DND-41 (cell line): ENCODE measurements around the gene ZMIZ1.

Experiments used
- ATAC-seq: fragments of 200-7000 bp; cut with Tn5 transposase; 3 replicates; pipeline ENCODE4 v1.9.1; 2021; ENCODE audit warnings: low read depth; ENCODE audit not compliant: insufficient read depth
- DNase-seq: peaks from one replicate; pipeline ENCODE4 v3.0.0-alpha.2; 2020
- H2AFZ ChIP-seq: 2 replicates; pipeline ENCODE4 v1.6.0; 2012; ENCODE audit warnings: low read depth, low read length
- H3K27ac ChIP-seq: 2 replicates; pipeline ENCODE4 v1.5.1; 2012; ENCODE audit warnings: low read length, inconsistent platforms
- H3K27me3 ChIP-seq: fragments of 200-600 bp; sonication (generic); 2 replicates; pipeline ENCODE4 v1.6.0; 2012; ENCODE audit warnings: low read length, mild to moderate bottlenecking, inconsistent platforms; ENCODE audit not compliant: insufficient read depth, poor library complexity
- H3K36me3 ChIP-seq: 2 replicates; pipeline ENCODE4 v1.5.1; 2012; ENCODE audit warnings: low read length, inconsistent platforms; ENCODE audit not compliant: insufficient read depth
- H3K4me1 ChIP-seq: 2 replicates; pipeline ENCODE4 v1.5.1; 2012; ENCODE audit warnings: mild to moderate bottlenecking, low read length; ENCODE audit not compliant: insufficient read depth
- H3K4me2 ChIP-seq: 2 replicates; pipeline ENCODE4 v1.6.0; 2012; ENCODE audit warnings: mild to moderate bottlenecking, moderate library complexity, low read length, inconsistent platforms; ENCODE audit not compliant: insufficient read depth
- H3K4me3 ChIP-seq, 2 experiments: fragments of 200-600 bp in 1 of 2; shearing (Covaris generic) in 1 of 2; 2 replicates each; pipeline ENCODE4 v1.5.1; 2012 to 2016; ENCODE audit warnings: inconsistent platforms in 2 of 2, low read length in 2 of 2, mild to moderate bottlenecking in 2 of 2, low read depth in 1 of 2, moderate library complexity in 1 of 2
- H3K79me2 ChIP-seq: 2 replicates; pipeline ENCODE4 v1.6.0; 2012; ENCODE audit warnings: low read length, inconsistent platforms; ENCODE audit not compliant: insufficient read depth
- H3K9ac ChIP-seq: 2 replicates; pipeline ENCODE4 v1.6.0; 2012; ENCODE audit warnings: low read depth, mild to moderate bottlenecking, inconsistent platforms, low read length, moderate library complexity
- H3K9me3 ChIP-seq: 2 replicates; pipeline ENCODE4 v1.5.1; 2012; ENCODE audit warnings: low read length, moderate library complexity, mild to moderate bottlenecking, inconsistent platforms; ENCODE audit not compliant: insufficient read depth, severe bottlenecking
- H4K20me1 ChIP-seq: 2 replicates; pipeline ENCODE4 v1.6.0; 2012; ENCODE audit warnings: low read length; ENCODE audit not compliant: insufficient read depth
- CTCF ChIP-seq: IDR thresholded peaks from 2 replicates; pipeline ENCODE4 v1.5.1; 2012; ENCODE audit warnings: borderline replicate concordance, low read length, moderate library complexity, mild to moderate bottlenecking; ENCODE audit not compliant: poor library complexity, severe bottlenecking; ENCODE audit errors: extremely low read depth
- EZH2 ChIP-seq: IDR thresholded peaks from 3 replicates; pipeline ENCODE4 v1.6.1; 2012; ENCODE audit warnings: borderline replicate concordance, low read depth, mild to moderate bottlenecking, moderate library complexity, low read length, inconsistent platforms; ENCODE audit not compliant: severe bottlenecking

ZMIZ1 gene

DNA sequence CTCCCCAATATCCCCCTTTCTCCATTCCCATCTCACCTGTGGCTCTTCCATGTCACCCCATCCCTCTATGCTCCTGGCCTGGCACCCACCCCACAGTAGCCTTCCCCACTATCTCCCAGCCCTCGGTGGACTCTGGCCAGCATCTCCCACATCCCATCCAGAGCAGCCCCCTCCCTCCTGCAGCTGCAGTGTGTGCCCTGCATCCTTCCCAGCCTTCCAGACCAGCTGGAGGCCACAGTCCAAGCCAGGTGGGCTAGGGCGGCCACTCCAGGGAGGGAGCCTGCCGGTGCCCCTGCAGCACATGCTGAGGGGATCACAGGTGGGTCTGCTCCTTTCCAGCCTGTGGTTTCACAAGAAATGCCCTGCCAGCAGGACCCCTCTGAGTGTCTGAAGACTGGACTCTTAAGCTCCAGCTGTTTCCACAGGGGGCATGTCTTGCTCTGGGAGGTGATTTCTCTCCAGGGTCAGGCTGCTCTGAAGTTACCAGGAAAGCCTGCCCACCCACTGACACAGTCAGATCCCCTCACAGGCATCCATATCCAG, 187.6 kb downstream of the ZMIZ1 start:
- Histone ChIP-seq H3K4me2 (no peak overlapping the region), H3K79me2 (no peaks in the 10 kb centered on the region), H2AFZ (no peak overlapping the region), H3K36me3 (peaks cover 8% of the 10 kb centered on the region), H3K4me3 (no peak overlapping the region), H3K27me3 (no peaks in the 10 kb centered on the region), H4K20me1 (peaks cover 70% of the 10 kb centered on the region), H3K9me3 (no peaks in the 10 kb centered on the region), H3K27ac (no peak overlapping the region), H3K9ac (no peak overlapping the region), H3K4me1 (no peaks in the 10 kb centered on the region)
- TF ChIP-seq EZH2 (no peak), CTCF (no peak)
- no peak for DNase-seq
- no peak for ATAC-seq

- H3K9me3 ChIP-seq = no peaks in the 10 kb centered on the region
- DNase-seq (no peak), ATAC-seq (no peak)
- peaks cover 8% of the 10 kb centered on the region for H3K36me3 ChIP-seq
- H3K9ac ChIP-seq = no peak overlapping the region
- H3K4me1 ChIP-seq = no peaks in the 10 kb centered on the region
- no peak for TF ChIP-seq CTCF
- no peak for TF ChIP-seq EZH2
- peaks cover 66% of the 10 kb centered on the region for H4K20me1 ChIP-seq
- H3K27ac ChIP-seq = no peak overlapping the region
- no peak overlapping the region for H3K4me3 ChIP-seq
- H3K4me2 ChIP-seq = no peak overlapping the region
- H3K27me3 ChIP-seq = no peaks in the 10 kb centered on the region
- no peak overlapping the region for H2AFZ ChIP-seq
- no peaks in the 10 kb centered on the region for H3K79me2 ChIP-seq
Observed at GRCh38 chr10:79258894-79259293, 190.1 kb downstream of the ZMIZ1 start.

DNA sequence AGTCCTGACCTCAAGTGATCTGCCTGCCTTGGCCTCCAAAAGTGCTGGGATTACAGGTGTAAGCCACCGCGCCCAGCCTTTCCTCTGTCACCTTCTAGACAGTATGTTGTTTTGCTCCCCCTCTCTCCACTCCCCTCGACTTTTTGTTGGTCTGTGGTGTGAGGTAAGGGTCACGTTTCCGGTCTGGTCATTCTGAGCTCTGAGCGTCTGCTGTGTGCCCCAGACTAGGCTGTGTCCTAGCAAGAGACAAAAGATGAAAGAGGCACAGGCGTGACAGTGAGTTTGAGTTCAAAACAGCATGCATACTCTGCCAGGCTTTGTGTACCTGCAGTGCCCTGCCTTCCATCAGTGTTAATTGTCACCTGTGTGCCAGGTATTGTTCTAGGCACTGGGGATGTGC, 191.1 kb downstream of the ZMIZ1 start:
- no peaks in the 10 kb centered on the region for H3K27me3 ChIP-seq
- no peak overlapping the region for H3K27ac ChIP-seq
- no peak overlapping the region for H2AFZ ChIP-seq
- peaks cover 63% of the 10 kb centered on the region for H4K20me1 ChIP-seq
- H3K4me3 ChIP-seq = no peak overlapping the region
- no peaks in the 10 kb centered on the region for H3K79me2 ChIP-seq
- TF ChIP-seq CTCF (no peak), EZH2 (no peak)
- DNase-seq (no peak), ATAC-seq (no peak)
- H3K4me2 ChIP-seq = no peak overlapping the region
- H3K4me1 ChIP-seq = no peaks in the 10 kb centered on the region
- H3K9ac ChIP-seq = no peak overlapping the region
- H3K9me3 ChIP-seq = no peaks in the 10 kb centered on the region
- peaks cover 8% of the 10 kb centered on the region for H3K36me3 ChIP-seq
